CD8-positive, alpha-beta memory T cell (primary cell): ENCODE results near the gene PHLDA1. TPM values are rescaled to one million over a fixed set of nuclear protein-coding genes. Genes with fewer than 3 reads are reported as not detected.

Experiments
- CTCF ChIA-PET: fragments of 350-600 bp; sonication (Branson Sonifier 250); formaldehyde crosslinking; loops from one replicate; lab custom pipeline; 2021; ENCODE audit warnings: antibody characterized with exemption; lab: Charles Lee
- POLR2A ChIA-PET: fragments of 350-600 bp; sonication (Branson Sonifier 250); formaldehyde crosslinking; loops from one replicate; lab custom pipeline; 2021; ENCODE audit warnings: antibody characterized with exemption; lab: Charles Lee
- DNase-seq, 5 donors: peaks; one replicate each; pipeline versions ENCODE4 v3.0.0 to v3.0.0-alpha.2; 2020 to 2022; ENCODE audit warnings: mixed read lengths in 1 of 5
- H3K27ac ChIP-seq: one replicate; pipeline ENCODE4 v1.7.0; 2013; ENCODE audit warnings: low read depth, mild to moderate bottlenecking, low read length, moderate library complexity
- H3K27me3 ChIP-seq: 2 replicates; pipeline ENCODE4 v1.7.0; 2013; ENCODE audit warnings: low read length, mild to moderate bottlenecking; ENCODE audit not compliant: insufficient read depth, poor library complexity, severe bottlenecking
- H3K36me3 ChIP-seq: 2 replicates; pipeline ENCODE4 v1.7.0; 2013; ENCODE audit warnings: mild to moderate bottlenecking, low read length, moderate library complexity; ENCODE audit not compliant: insufficient read depth
- H3K4me1 ChIP-seq: 2 replicates; pipeline ENCODE4 v1.7.0; 2013; ENCODE audit warnings: mild to moderate bottlenecking, low read length, moderate library complexity; ENCODE audit not compliant: insufficient read depth
- H3K4me3 ChIP-seq: 2 replicates; pipeline ENCODE4 v1.7.0; 2013; ENCODE audit warnings: mild to moderate bottlenecking, low read length
- H3K9me3 ChIP-seq: 2 replicates; pipeline ENCODE4 v1.7.0; 2013; ENCODE audit warnings: mild to moderate bottlenecking, low read length
- H3K27ac Mint-ChIP-seq, 8 donors: one replicate each; pipeline ENCODE4 v1.8.0; 2020 to 2021; ENCODE audit warnings: mixed read lengths in 8 of 8, mild to moderate bottlenecking in 6 of 8, inconsistent platforms in 3 of 8, moderate library complexity in 3 of 8
- H3K27me3 Mint-ChIP-seq, 2 donors: one replicate each; pipeline ENCODE4 v1.8.0; 2020 to 2021; ENCODE audit warnings: mixed read lengths in 2 of 2, mild to moderate bottlenecking in 1 of 2, moderate library complexity in 1 of 2
- H3K36me3 Mint-ChIP-seq, 3 donors: one replicate each; pipeline ENCODE4 v1.8.0; 2020 to 2021; ENCODE audit warnings: mixed read lengths in 3 of 3, inconsistent platforms in 1 of 3, mild to moderate bottlenecking in 1 of 3
- H3K4me1 Mint-ChIP-seq, 3 donors: one replicate each; pipeline ENCODE4 v1.8.0; 2020 to 2021; ENCODE audit warnings: mixed read lengths in 3 of 3, inconsistent platforms in 1 of 3, mild to moderate bottlenecking in 1 of 3
- H3K4me3 Mint-ChIP-seq, 7 donors: one replicate each; pipeline ENCODE4 v1.8.0; 2020 to 2021; ENCODE audit warnings: mixed read lengths in 7 of 7, mild to moderate bottlenecking in 6 of 7, moderate library complexity in 4 of 7, inconsistent platforms in 2 of 7
- H3K9me3 Mint-ChIP-seq, 5 donors: one replicate each; pipeline ENCODE4 v1.8.0; 2020 to 2022; ENCODE audit warnings: mixed read lengths in 5 of 5, mild to moderate bottlenecking in 3 of 5, moderate library complexity in 2 of 5, inconsistent platforms in 1 of 5
- polyA plus RNA-seq: library from polyadenylated mRNA; unstranded; fragments of 300-500 nt; fragmentation: Illumina TruSeq; gene quantifications from one replicate; pipeline ENCODE4 v1.2.3, GENCODE V29; 2021
- total RNA-seq, 2 experiments: library from RNA; stranded (reverse); gene quantifications; one replicate each; pipeline ENCODE4 v1.2.3, GENCODE V29; 2021

Gene PHLDA1
- total and polyA plus RNA-seq, 3 experiments from 2014 or later: 2.1 to 43.4 (median 43.3) TPM

DNA sequence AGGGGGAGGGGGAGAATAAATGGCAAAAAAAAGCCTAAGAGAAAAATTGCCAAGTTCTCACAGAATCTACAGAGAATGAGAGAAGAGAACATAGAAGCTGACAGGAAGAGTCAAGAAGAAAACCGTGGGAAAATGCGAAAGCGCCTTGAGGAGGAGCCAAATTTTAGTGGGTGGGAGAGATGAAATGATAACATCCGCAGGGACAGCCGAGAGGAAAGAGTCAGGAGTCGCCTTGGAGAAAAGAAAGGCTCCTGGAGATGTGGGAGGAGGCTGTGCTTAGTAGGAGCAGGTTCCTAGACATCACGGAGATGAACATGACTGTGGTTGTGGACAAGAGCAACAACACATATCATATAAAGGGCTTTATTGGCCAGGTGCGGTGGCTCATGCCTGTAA, 49.4 kb downstream of the PHLDA1 start:
- peaks cover 25% of the 10 kb centered on the region for H3K4me1 ChIP-seq
- CTCF ChIA-PET: no interaction called here
- Mint-ChIP-seq H3K36me3 (peaks cover 0 to 3% (median 0%) of the 10 kb centered on the region in 3 donors), H3K4me3 (no peak overlapping the region), H3K27ac (peak overlapping the region in 1 of 8 donors; percentile 8), H3K4me1 (peaks cover 40 to 58% (median 56%) of the 10 kb centered on the region in 3 donors), H3K27me3 (peaks cover 0 to 2% of the 10 kb centered on the region in 2 donors), H3K9me3 (no peaks in the 10 kb centered on the region)
- H3K36me3 ChIP-seq: no peaks in the 10 kb centered on the region
- H3K27me3 ChIP-seq: no peaks in the 10 kb centered on the region
- POLR2A ChIA-PET: interaction anchor here (0.5 kb wide), 1 partner anchor 20 kb away, joined by 7 read pairs; no protein-coding TSS in a partner anchor
- H3K27ac ChIP-seq: no peak overlapping the region
- H3K9me3 ChIP-seq: no peaks in the 10 kb centered on the region
- no peak overlapping the region for H3K4me3 ChIP-seq
- no peak for DNase-seq

DNA sequence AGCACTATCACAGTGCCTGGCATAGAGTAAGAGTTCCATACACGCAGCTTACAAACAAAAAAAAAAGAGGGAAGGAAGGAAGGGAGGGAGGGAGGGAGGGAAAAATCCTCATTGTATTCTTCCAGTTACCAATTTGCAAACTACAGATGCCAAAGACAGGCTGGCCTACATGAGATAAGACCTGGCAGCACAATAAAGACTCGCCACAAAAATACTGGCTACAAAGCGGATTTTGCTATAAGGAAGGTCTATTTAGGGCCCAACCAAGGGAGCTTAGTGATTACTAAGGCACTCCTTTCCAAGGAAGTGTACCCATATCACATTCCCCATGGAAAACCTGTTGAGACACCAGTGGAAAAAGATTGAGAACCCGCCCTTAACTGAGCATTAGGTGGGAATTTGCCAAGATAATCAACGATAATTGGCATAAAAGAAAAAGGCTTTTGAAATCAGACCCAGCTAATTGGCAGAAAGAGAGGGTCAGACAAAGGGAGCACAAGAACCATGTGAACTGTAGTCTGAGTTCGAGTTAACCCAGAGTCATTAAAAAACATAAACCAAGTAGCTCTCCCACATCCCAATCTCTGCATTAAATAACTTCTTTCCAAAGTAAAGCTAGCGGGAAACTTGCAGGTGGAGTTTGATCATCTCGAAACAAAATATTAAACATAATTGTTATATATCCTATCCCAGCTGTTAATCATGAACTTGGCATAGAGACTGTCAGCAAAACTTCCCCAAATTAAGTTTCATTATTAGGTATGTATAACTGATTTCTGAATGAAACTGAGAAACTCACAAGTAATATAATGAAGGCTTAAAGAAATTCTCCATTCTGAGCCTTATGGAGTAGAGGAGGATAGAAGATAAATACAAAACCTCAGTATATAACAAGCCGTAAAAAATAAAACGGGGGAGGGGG, 50.1 kb downstream of the PHLDA1 start:
- peaks cover 0 to 3% (median 0%) of the 10 kb centered on the region in 3 donors for H3K36me3 Mint-ChIP-seq
- no peaks in the 10 kb centered on the region for H3K9me3 Mint-ChIP-seq
- CTCF ChIA-PET: interaction anchor here (2.0 kb wide), 1 partner anchor 50 kb away, joined by 11 read pairs; the partner anchor contains the start of gene PHLDA1
- Histone ChIP-seq H3K27ac (no peak overlapping the region), H3K4me3 (no peak overlapping the region), H3K9me3 (no peaks in the 10 kb centered on the region), H3K27me3 (no peaks in the 10 kb centered on the region), H3K4me1 (peaks cover 25% of the 10 kb centered on the region), H3K36me3 (no peaks in the 10 kb centered on the region)
- DNase-seq: no peak
- H3K4me3 Mint-ChIP-seq: no peak overlapping the region
- POLR2A ChIA-PET: interaction anchor here (0.5 kb wide), 1 partner anchor 20 kb away, joined by 7 read pairs; no protein-coding TSS in a partner anchor
- peaks cover 0 to 2% of the 10 kb centered on the region in 2 donors for H3K27me3 Mint-ChIP-seq
- peaks cover 40 to 61% (median 59%) of the 10 kb centered on the region in 3 donors for H3K4me1 Mint-ChIP-seq
- H3K27ac Mint-ChIP-seq: peak overlapping the region in 1 of 8 donors; percentile 24

DNA sequence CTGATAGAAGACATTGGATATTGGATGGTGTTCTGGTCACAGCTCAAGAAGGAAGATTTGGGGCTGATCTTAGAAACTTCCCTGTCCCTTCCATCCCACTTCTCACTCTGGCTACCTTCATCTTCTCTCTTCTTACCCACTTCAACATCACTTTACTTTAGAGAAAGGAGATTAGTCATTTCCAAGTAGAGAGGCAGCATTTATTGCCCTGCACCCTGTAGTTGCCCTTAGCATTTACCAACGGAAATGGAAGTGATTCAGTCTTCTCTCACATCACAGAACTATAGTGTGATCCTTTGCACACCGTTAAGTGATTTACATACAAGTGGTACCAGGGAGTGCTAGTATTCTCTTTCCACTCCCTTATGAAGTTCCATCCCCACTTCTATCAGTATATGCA, 52.4 kb downstream of the PHLDA1 start:
- no peaks in the 10 kb centered on the region for H3K9me3 Mint-ChIP-seq
- H3K4me1 Mint-ChIP-seq: peaks cover 29 to 54% (median 51%) of the 10 kb centered on the region in 3 donors
- peak in 3 of 5 donors; percentile 3 to 49 (median 16) for DNase-seq
- ChIA-PET POLR2A (interaction anchor here (1.1 kb wide), 1 partner anchor 53 kb away, joined by 3 read pairs; the partner anchor contains the start of gene PHLDA1), CTCF (interaction anchor here (1.3 kb wide), 1 partner anchor 58 kb away, joined by 3 read pairs; no protein-coding TSS in a partner anchor)
- H3K36me3 Mint-ChIP-seq: peaks cover 0 to 3% (median 0%) of the 10 kb centered on the region in 3 donors
- Histone ChIP-seq H3K9me3 (no peaks in the 10 kb centered on the region), H3K36me3 (no peaks in the 10 kb centered on the region), H3K4me3 (no peak overlapping the region), H3K27ac (peak overlapping the region; percentile 18), H3K27me3 (no peaks in the 10 kb centered on the region), H3K4me1 (peaks cover 25% of the 10 kb centered on the region)
- H3K27ac Mint-ChIP-seq: peak overlapping the region; percentile 55 to 94 (median 94)
- peaks cover 0 to 2% of the 10 kb centered on the region in 2 donors for H3K27me3 Mint-ChIP-seq
- peak overlapping the region in 5 of 7 donors; percentile 38 to 59 (median 52) for H3K4me3 Mint-ChIP-seq

DNA sequence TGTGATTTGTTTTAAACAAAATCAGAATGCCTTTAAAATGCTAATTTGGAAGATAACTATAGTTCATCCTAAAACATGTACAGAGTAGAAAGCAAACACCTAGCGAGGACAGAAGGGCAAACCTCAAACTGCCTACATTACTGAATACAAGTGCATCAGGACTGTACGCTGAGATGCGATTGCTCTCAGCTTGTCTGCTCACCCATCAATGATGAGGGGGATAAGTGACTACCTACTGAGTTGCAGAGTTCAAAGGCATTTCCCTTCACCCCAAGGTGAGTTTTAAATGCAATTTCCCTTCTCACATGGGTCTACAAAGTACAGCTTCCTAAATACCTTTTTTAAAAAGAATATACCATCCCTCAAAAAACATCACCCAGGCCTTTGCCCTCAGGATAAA, 52.9 kb downstream of the PHLDA1 start:
- CTCF ChIA-PET: interaction anchor here (1.5 kb wide), 1 partner anchor 53 kb away, joined by 5 read pairs; the partner anchor contains the start of gene PHLDA1
- Histone ChIP-seq H3K27ac (peak overlapping the region; percentile 18), H3K4me1 (peaks cover 25% of the 10 kb centered on the region), H3K4me3 (no peak overlapping the region), H3K36me3 (no peaks in the 10 kb centered on the region), H3K27me3 (no peaks in the 10 kb centered on the region), H3K9me3 (no peaks in the 10 kb centered on the region)
- peak overlapping the region; percentile 85 to 94 (median 94) for H3K27ac Mint-ChIP-seq
- H3K4me1 Mint-ChIP-seq: peaks cover 29 to 52% (median 51%) of the 10 kb centered on the region in 3 donors
- H3K36me3 Mint-ChIP-seq: peaks cover 0 to 3% (median 0%) of the 10 kb centered on the region in 3 donors
- H3K4me3 Mint-ChIP-seq: peak overlapping the region in 5 of 7 donors; percentile 38 to 63 (median 59)
- DNase-seq: no peak
- no peaks in the 10 kb centered on the region for H3K27me3 Mint-ChIP-seq
- no peaks in the 10 kb centered on the region for H3K9me3 Mint-ChIP-seq
- POLR2A ChIA-PET: interaction anchor here (1.1 to 1.4 kb wide), 2 partner anchors 42 to 53 kb away, joined by 3 read pairs; partner anchors contain the start of gene PHLDA1

DNA sequence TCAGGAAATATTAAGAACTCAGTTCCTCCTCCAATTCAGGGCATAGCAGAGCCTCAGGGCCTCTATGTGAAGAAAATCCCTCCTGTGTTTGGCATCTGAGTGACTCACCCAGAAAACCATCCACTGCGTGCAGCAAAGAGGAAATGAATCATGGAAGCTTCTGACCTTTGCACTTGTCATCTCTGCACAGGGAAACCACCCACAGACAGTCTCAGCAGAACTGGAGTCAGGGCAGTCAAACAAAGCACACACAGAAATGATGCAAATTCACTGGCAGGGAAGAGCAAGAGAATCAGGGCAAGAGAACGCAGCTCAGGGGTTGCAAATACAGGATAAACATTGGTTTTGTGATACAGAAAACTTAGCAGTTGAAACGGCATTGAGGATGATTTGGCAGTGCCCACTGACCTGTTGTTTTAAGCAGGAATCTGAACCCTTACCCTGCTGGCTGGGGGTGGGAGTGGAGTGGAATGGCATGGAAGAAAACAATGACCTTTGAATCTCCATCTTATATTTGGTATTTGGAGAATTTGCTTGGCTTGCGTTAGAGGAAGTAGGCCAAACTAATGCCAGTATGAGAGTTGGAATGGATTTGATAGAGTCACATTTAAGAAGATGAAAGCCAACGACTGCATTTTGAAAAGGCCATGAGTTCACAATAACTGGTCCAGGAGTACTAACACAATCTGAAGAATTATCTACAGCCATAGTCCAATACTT, 53.5 kb downstream of the PHLDA1 start:
- Histone ChIP-seq H3K27ac (peak overlapping the region; percentile 18), H3K4me1 (peaks cover 25% of the 10 kb centered on the region), H3K36me3 (no peaks in the 10 kb centered on the region), H3K9me3 (no peaks in the 10 kb centered on the region), H3K27me3 (no peaks in the 10 kb centered on the region), H3K4me3 (no peak overlapping the region)
- Mint-ChIP-seq H3K4me1 (peaks cover 25 to 51% (median 46%) of the 10 kb centered on the region in 3 donors), H3K36me3 (peaks cover 0 to 3% (median 0%) of the 10 kb centered on the region in 3 donors), H3K27me3 (no peaks in the 10 kb centered on the region), H3K9me3 (no peaks in the 10 kb centered on the region), H3K4me3 (peak overlapping the region in 6 of 7 donors; percentile 33 to 63 (median 56)), H3K27ac (peak overlapping the region; percentile 83 to 94 (median 94))
- ChIA-PET CTCF (interaction anchor here (1.5 kb wide), 1 partner anchor 53 kb away, joined by 5 read pairs; the partner anchor contains the start of gene PHLDA1), POLR2A (interaction anchor here (0.8 to 1.4 kb wide), 3 partner anchors 35 to 53 kb away, joined by 3 read pairs; partner anchors contain the start of gene PHLDA1)
- peak; percentile 29 to 88 (median 63) for DNase-seq

DNA sequence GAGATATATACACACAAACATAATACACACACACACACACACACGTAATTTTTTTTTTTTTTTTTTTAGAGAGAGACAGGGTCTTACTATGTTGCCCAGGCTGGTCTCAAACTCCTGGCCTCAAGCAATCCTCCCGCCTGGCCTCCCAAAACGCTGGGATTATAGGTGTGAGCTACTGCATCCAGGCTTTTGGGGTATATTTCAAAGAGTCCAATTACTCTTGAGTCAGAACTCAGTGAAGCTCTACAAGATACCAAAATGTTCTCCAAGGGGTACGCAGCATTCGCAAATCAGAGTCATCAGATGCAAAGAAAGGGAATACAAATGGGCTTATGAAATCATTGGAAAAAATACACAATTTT, 54.0 kb downstream of the PHLDA1 start:
- POLR2A ChIA-PET: interaction anchor here (0.8 to 1.4 kb wide), 3 partner anchors 36 to 54 kb away, joined by 3 read pairs; partner anchors contain the start of gene PHLDA1
- Mint-ChIP-seq H3K27ac (peak overlapping the region; percentile 83 to 94 (median 94)), H3K36me3 (peaks cover 0 to 3% (median 0%) of the 10 kb centered on the region in 3 donors)

DNA sequence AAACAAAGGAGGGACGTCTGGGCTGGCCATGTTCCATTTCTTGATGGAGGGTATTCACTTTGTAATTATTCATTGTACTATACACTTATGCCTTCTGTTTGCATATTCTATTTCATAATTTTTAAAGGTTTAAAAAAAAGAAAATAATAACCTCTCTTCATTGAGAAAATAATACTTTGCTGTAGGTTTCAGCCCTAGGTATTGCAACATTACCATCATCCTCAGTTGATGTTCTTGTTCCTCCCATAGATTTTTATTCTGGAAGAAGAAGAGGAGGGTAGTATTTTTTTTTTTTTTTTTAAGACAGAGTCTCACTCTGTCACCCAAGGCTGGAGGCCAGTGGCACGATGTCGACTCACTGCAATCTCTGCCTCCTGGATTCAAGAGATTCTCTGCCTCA, 54.7 kb downstream of the PHLDA1 start:
- no peak overlapping the region for H3K27ac ChIP-seq
- H3K4me1 ChIP-seq: peaks cover 25% of the 10 kb centered on the region
- CTCF ChIA-PET: no interaction called here
- POLR2A ChIA-PET: no interaction called here
- no peak for DNase-seq
- Mint-ChIP-seq H3K4me3 (no peak overlapping the region), H3K9me3 (no peaks in the 10 kb centered on the region), H3K27ac (peak overlapping the region in 5 of 8 donors; percentile 5 to 94 (median 93)), H3K36me3 (peaks cover 0 to 3% (median 0%) of the 10 kb centered on the region in 3 donors), H3K4me1 (peaks cover 25 to 46% (median 40%) of the 10 kb centered on the region in 3 donors), H3K27me3 (no peaks in the 10 kb centered on the region)
- no peaks in the 10 kb centered on the region for H3K9me3 ChIP-seq
- no peaks in the 10 kb centered on the region for H3K36me3 ChIP-seq
- no peak overlapping the region for H3K4me3 ChIP-seq
- no peaks in the 10 kb centered on the region for H3K27me3 ChIP-seq

More for the DNA sequence above, 54.0 kb downstream of the PHLDA1 start:
- Mint-ChIP-seq H3K4me1 (peaks cover 25 to 51% (median 44%) of the 10 kb centered on the region in 3 donors), H3K9me3 (no peaks in the 10 kb centered on the region), H3K27me3 (no peaks in the 10 kb centered on the region), H3K4me3 (peak overlapping the region in 5 of 7 donors; percentile 49 to 63 (median 59))
- Histone ChIP-seq H3K27ac (no peak overlapping the region), H3K4me1 (peaks cover 25% of the 10 kb centered on the region), H3K27me3 (no peaks in the 10 kb centered on the region), H3K36me3 (no peaks in the 10 kb centered on the region), H3K4me3 (no peak overlapping the region), H3K9me3 (no peaks in the 10 kb centered on the region)
- no peak for DNase-seq
- CTCF ChIA-PET: interaction anchor here (1.5 kb wide), 1 partner anchor 54 kb away, joined by 5 read pairs; the partner anchor contains the start of gene PHLDA1
